Spinal cord (tissue), 4 donors: ENCODE results near the gene MRPS34. TPM values are rescaled to one million over a fixed set of nuclear protein-coding genes. Genes with fewer than 3 reads are reported as not detected.

ENCODE experiments used
- polyA plus RNA-seq, 2 donors: library from polyadenylated mRNA; unstranded; fragments of 120-200 nt; gene quantifications; one replicate each; pipeline ENCODE4 v1.2.1, GENCODE V29; 2013; ENCODE audit not compliant: insufficient read length in 2 of 2
- small RNA-seq: library from RNA; depleted of rRNA; stranded (forward); fragments of <200 nt; gene quantifications from one replicate; pipeline ENCODE3, GENCODE V24; 2014; ENCODE audit warnings: low replicate concordance
- total RNA-seq, 2 donors: library from RNA; depleted of rRNA in 1 of 2; stranded (reverse); fragments of 120-200 nt in 1 of 2; fragments of >200 nt in 1 of 2; gene quantifications; one replicate each; pipeline versions ENCODE4 v1.2.3 to v1.2.4, GENCODE V29; 2013 to 2014

The MRPS34 gene
- total and polyA plus RNA-seq, 4 donors = 22.9 to 86.5 (median 78.8) TPM

Small RNA genes lying within 50 kb of the gene (small RNA-seq; reads per million reads assigned to genes)
- gene MIR3177 = 0.24 reads per million, percentile 16 among the genes with 10 or more reads in this experiment

Other genes starting within 250 kb of the MRPS34 start
- gene TMEM204, start 239.5 kb downstream of the MRPS34 start, total RNA-seq = 10 to 100 TPM in 1 of 2 donors, 1 to 10 TPM in 1; 3.0 to 18.8 TPM
- 10 to 100 TPM in 1 of 2 donors, 1 to 10 TPM in 1; 8.3 to 10.2 TPM for gene TMEM204, start 239.5 kb downstream of the MRPS34 start, polyA plus RNA-seq
- 10 to 100 TPM; 21.2 to 37.1 TPM for gene IFT140, start 161.1 kb downstream of the MRPS34 start, total RNA-seq
- 10 to 100 TPM; 32.9 to 41.6 TPM for gene IFT140, start 161.1 kb downstream of the MRPS34 start, polyA plus RNA-seq
- gene CRAMP1, start 160.8 kb downstream of the MRPS34 start, total RNA-seq = 10 to 100 TPM in 1 of 2 donors, 1 to 10 TPM in 1; 7.9 to 16.4 TPM
- gene CRAMP1, start 160.8 kb downstream of the MRPS34 start, polyA plus RNA-seq = 10 to 100 TPM; 19.2 to 24.4 TPM
- 10 to 100 TPM; 24.4 to 45.8 TPM for gene JPT2, start 94.9 kb downstream of the MRPS34 start, total RNA-seq
- gene JPT2, start 94.9 kb downstream of the MRPS34 start, polyA plus RNA-seq = 10 to 100 TPM; 38.5 to 39.7 TPM
- gene MAPK8IP3, start 66.9 kb downstream of the MRPS34 start, total RNA-seq = 10 to 100 TPM; 53.3 to 72.6 TPM
- gene MAPK8IP3, start 66.9 kb downstream of the MRPS34 start, polyA plus RNA-seq = 100 to 1,000 TPM; 113 to 137 TPM
- gene NME3, start 1.6 kb downstream of the MRPS34 start, total RNA-seq = 10 to 100 TPM; 21.6 to 76.7 TPM
- gene NME3, start 1.6 kb downstream of the MRPS34 start, polyA plus RNA-seq = 10 to 100 TPM; 83.2 to 86.2 TPM
- gene EME2, start 324 bp downstream of the MRPS34 start, total RNA-seq = 10 to 100 TPM in 1 of 2 donors, 1 to 10 TPM in 1; 6.5 to 15.0 TPM
- gene EME2, start 324 bp downstream of the MRPS34 start, polyA plus RNA-seq = 10 to 100 TPM; 17.8 to 20.7 TPM
- 10 to 100 TPM; 25.8 to 55.5 TPM for gene SPSB3, start 9.4 kb upstream of the MRPS34 start, total RNA-seq
- gene SPSB3, start 9.4 kb upstream of the MRPS34 start, polyA plus RNA-seq = 10 to 100 TPM; 49.3 to 55.6 TPM
- 10 to 100 TPM; 24.7 to 64.4 TPM for gene NUBP2, start 9.8 kb upstream of the MRPS34 start, total RNA-seq
- gene NUBP2, start 9.8 kb upstream of the MRPS34 start, polyA plus RNA-seq = 10 to 100 TPM; 71.1 to 80.4 TPM
- gene IGFALS, start 20.6 kb upstream of the MRPS34 start, total RNA-seq = under 1 TPM in 1 of 2 donors, not detected in 1; 0.39 TPM
- gene IGFALS, start 20.6 kb upstream of the MRPS34 start, polyA plus RNA-seq = 1 to 10 TPM in 1 of 2 donors, under 1 TPM in 1; 0.33 to 1.3 TPM
- gene HAGH, start 53.7 kb upstream of the MRPS34 start, total RNA-seq = 10 to 100 TPM; 68.6 to 84.1 TPM
- 10 to 100 TPM; 97.6 to 99.3 TPM for gene HAGH, start 53.7 kb upstream of the MRPS34 start, polyA plus RNA-seq
- gene FAHD1, start 54.1 kb upstream of the MRPS34 start, total RNA-seq = 10 to 100 TPM; 35.6 to 38.5 TPM
- 10 to 100 TPM; 29.8 to 39.0 TPM for gene FAHD1, start 54.1 kb upstream of the MRPS34 start, polyA plus RNA-seq
- gene MEIOB, start 99.0 kb upstream of the MRPS34 start, total RNA-seq = 1 to 10 TPM in 1 of 2 donors, under 1 TPM in 1; 0.83 to 2.6 TPM
- 1 to 10 TPM; 1.4 to 1.7 TPM for gene MEIOB, start 99.0 kb upstream of the MRPS34 start, polyA plus RNA-seq
- not detected for gene HS3ST6, start 145.3 kb upstream of the MRPS34 start, total RNA-seq
- gene HS3ST6, start 145.3 kb upstream of the MRPS34 start, polyA plus RNA-seq = not detected
- gene MSRB1, start 170.1 kb upstream of the MRPS34 start, total RNA-seq = 10 to 100 TPM; 10.0 to 10.3 TPM
- 10 to 100 TPM; 24.5 to 25.8 TPM for gene MSRB1, start 170.1 kb upstream of the MRPS34 start, polyA plus RNA-seq
- under 1 TPM in 1 of 2 donors, not detected in 1; 0.06 TPM for gene RPL3L, start 181.6 kb upstream of the MRPS34 start, total RNA-seq
- gene RPL3L, start 181.6 kb upstream of the MRPS34 start, polyA plus RNA-seq = under 1 TPM in 1 of 2 donors, not detected in 1; 0.32 TPM
- 100 to 1,000 TPM in 1 of 2 donors, 10 to 100 TPM in 1; 78.7 to 146 TPM for gene NDUFB10, start 186.4 kb upstream of the MRPS34 start, total RNA-seq
- 100 to 1,000 TPM; 170 to 178 TPM for gene NDUFB10, start 186.4 kb upstream of the MRPS34 start, polyA plus RNA-seq
- 1,000 to 10,000 TPM in 1 of 2 donors, 100 to 1,000 TPM in 1; 682 to 1,440 TPM for gene RPS2, start 191.7 kb upstream of the MRPS34 start, total RNA-seq
- 1,000 to 10,000 TPM; 1,742 to 1,957 TPM for gene RPS2, start 191.7 kb upstream of the MRPS34 start, polyA plus RNA-seq
- not detected for gene RNF151, start 193.7 kb upstream of the MRPS34 start, total RNA-seq
- gene RNF151, start 193.7 kb upstream of the MRPS34 start, polyA plus RNA-seq = not detected
- gene TBL3, start 198.9 kb upstream of the MRPS34 start, total RNA-seq = 10 to 100 TPM; 12.9 to 31.4 TPM
- gene TBL3, start 198.9 kb upstream of the MRPS34 start, polyA plus RNA-seq = 10 to 100 TPM; 32.1 to 39.0 TPM
- gene NOXO1, start 208.3 kb upstream of the MRPS34 start, total RNA-seq = under 1 TPM; 0.40 to 0.72 TPM
- 1 to 10 TPM; 1.6 to 1.7 TPM for gene NOXO1, start 208.3 kb upstream of the MRPS34 start, polyA plus RNA-seq
- 10 to 100 TPM in 1 of 2 donors, 1 to 10 TPM in 1; 7.2 to 24.3 TPM for gene GFER, start 211.1 kb upstream of the MRPS34 start, total RNA-seq
- gene GFER, start 211.1 kb upstream of the MRPS34 start, polyA plus RNA-seq = 10 to 100 TPM; 34.0 to 36.1 TPM
- 10 to 100 TPM; 20.1 to 71.0 TPM for gene SYNGR3, start 216.8 kb upstream of the MRPS34 start, total RNA-seq
- gene SYNGR3, start 216.8 kb upstream of the MRPS34 start, polyA plus RNA-seq = 100 to 1,000 TPM; 109 to 111 TPM
- gene ZNF598, start 236.7 kb upstream of the MRPS34 start, total RNA-seq = 1 to 10 TPM; 5.4 to 8.2 TPM
- gene ZNF598, start 236.7 kb upstream of the MRPS34 start, polyA plus RNA-seq = 10 to 100 TPM; 28.8 to 31.7 TPM
- gene NPW, start 246.7 kb upstream of the MRPS34 start, total RNA-seq = 1 to 10 TPM in 1 of 2 donors, under 1 TPM in 1; 0.20 to 2.3 TPM
- 1 to 10 TPM in 1 of 2 donors, under 1 TPM in 1; 0.49 to 4.9 TPM for gene NPW, start 246.7 kb upstream of the MRPS34 start, polyA plus RNA-seq